OCI-LY3 (cell line): ENCODE data around the gene MFSD11.

ENCODE experiments used
- CTCF ChIP-seq: fragments of 200-600, 300-600 bp; sonication (generic); IDR thresholded peaks from 2 replicates; pipeline ENCODE4 v1.5.1; 2014; ENCODE audit warnings: antibody characterized with exemption, low read length, low read depth
- EZH2phosphoT487 ChIP-seq: fragments of 200-600 bp; shearing (Covaris generic); IDR thresholded peaks from 2 replicates; pipeline ENCODE4 v1.6.1; 2018; ENCODE audit warnings: antibody characterized with exemption, mixed run types, low read depth

- TF ChIP-seq EZH2phosphoT487: no peak
- TF ChIP-seq CTCF: no peak
Measured at GRCh38 chr17:76789235-76789788, 51.4 kb downstream of the MFSD11 start.
